Measurements from ENCODE around the gene ABCB9. TPM values are rescaled to one million over a fixed set of nuclear protein-coding genes. Genes with fewer than 3 reads are reported as not detected.

ABCB9 gene
- total RNA-seq, 1 experiment from 2014 or later: 20.9 TPM

DNA sequence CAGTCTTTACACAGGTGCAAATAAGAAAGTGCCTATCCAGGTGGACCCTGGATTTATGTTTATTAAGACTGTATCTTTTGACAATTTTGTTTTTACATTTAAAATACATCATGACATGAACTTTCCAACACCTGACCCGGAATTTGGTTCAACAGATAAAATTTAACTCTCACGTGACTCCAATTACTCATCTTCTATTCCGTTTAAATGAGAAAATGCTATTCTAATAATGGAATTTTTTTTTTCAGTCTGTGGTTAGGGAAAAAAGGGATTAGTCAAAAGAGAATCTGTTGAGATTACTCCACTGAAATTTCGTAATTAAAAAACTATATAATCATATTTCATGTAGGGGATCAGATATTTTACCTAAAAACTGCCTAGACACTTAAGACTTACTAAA lies 81.4 kb downstream of the ABCB9 start:
- ATAC-seq: no peak
- Histone ChIP-seq H2AFZ (ENCODE audit: low read length) (no peak overlapping the region), H3K4me1 (ENCODE audit: insufficient read depth, low read length) (peaks cover 58% of the 10 kb centered on the region), H3K9ac (ENCODE audit: low read length) (no peak overlapping the region), H3K27me3 (ENCODE audit: low read length) (no peaks in the 10 kb centered on the region), H3K9me2 (replicated peaks; ENCODE audit: low read length) (no peaks in the 10 kb centered on the region), H3K27ac (ENCODE audit: low read length) (0 out of 2 replicates have a peak overlapping the region, but pooled peaks have one; percentile 1), H3K4me2 (ENCODE audit: low read length) (peak overlapping the region; percentile 19), H3F3A (ENCODE audit: low read length, unreplicated experiment) (peaks cover 11% of the 10 kb centered on the region), H3K4me3 (ENCODE audit: low read length) (no peak overlapping the region), H4K20me1 (ENCODE audit: low read length) (peaks cover 53% of the 10 kb centered on the region), H3K36me3 (ENCODE audit: low read depth, low read length) (peaks cover 12% of the 10 kb centered on the region; the same call in 1 of the 2 replicates), H3K79me2 (ENCODE audit: low read length) (peaks cover 99% of the 10 kb centered on the region), H3K9me3 (ENCODE audit: low read length) (no peaks in the 10 kb centered on the region)
- POLR2A ChIA-PET (ENCODE audit: unreplicated experiment): interaction anchor here (0.9 kb wide), 1 partner anchor 63 kb away, joined by 7 read pairs; no protein-coding TSS in a partner anchor
- TF ChIP-seq CTCF (conservative IDR thresholded peaks at IDR 0.05; ENCODE audit: low read depth, low read length): no peak
- CTCF ChIA-PET: no interaction called here
- BruUV-seq (replicated peaks): no TSS peak
- no peak for DNase-seq
- intact Hi-C loops (cut with micrococcal nuclease): no loop called here

- intact Hi-C loops (cut with micrococcal nuclease): no loop called here
- H3K4me3 ChIP-seq (ENCODE audit: low read length): no peak overlapping the region
- H3K9me2 ChIP-seq (replicated peaks; ENCODE audit: low read length): no peaks in the 10 kb centered on the region
- ATAC-seq (no peak), DNase-seq (no peak)
- no peak overlapping the region for H3K9ac ChIP-seq (ENCODE audit: low read length)
- BruUV-seq (replicated peaks): no TSS peak
- H4K20me1 ChIP-seq (ENCODE audit: low read length): peaks cover 59% of the 10 kb centered on the region
- H3K36me3 ChIP-seq (ENCODE audit: low read depth, low read length): peaks cover 17% of the 10 kb centered on the region; the same call in 1 of the 2 replicates
- H3K27ac ChIP-seq (ENCODE audit: low read length): 0 out of 2 replicates have a peak overlapping the region, but pooled peaks have one; percentile 1
- peaks cover 52% of the 10 kb centered on the region for H3K4me1 ChIP-seq (ENCODE audit: insufficient read depth, low read length)
- no peaks in the 10 kb centered on the region for H3K9me3 ChIP-seq (ENCODE audit: low read length)
- H3K27me3 ChIP-seq (ENCODE audit: low read length): no peaks in the 10 kb centered on the region
- H3F3A ChIP-seq (ENCODE audit: low read length, unreplicated experiment): peaks cover 9% of the 10 kb centered on the region
- no peak overlapping the region for H2AFZ ChIP-seq (ENCODE audit: low read length)
- H3K4me2 ChIP-seq (ENCODE audit: low read length): peak overlapping the region; percentile 19
- H3K79me2 ChIP-seq (ENCODE audit: low read length): peaks cover 99% of the 10 kb centered on the region
- POLR2A ChIA-PET (ENCODE audit: unreplicated experiment): interaction anchor here (0.9 kb wide), 1 partner anchor 63 kb away, joined by 7 read pairs; no protein-coding TSS in a partner anchor
- TF ChIP-seq EZH2 (IDR thresholded peaks at IDR 0.05; ENCODE audit: low read length, unreplicated experiment) (no peak), CTCF (conservative IDR thresholded peaks at IDR 0.05; ENCODE audit: low read depth, low read length) (no peak), EZH2phosphoT487 (IDR thresholded peaks at IDR 0.05; ENCODE audit: borderline replicate concordance, low read length) (no peak)
- CTCF ChIA-PET: no interaction called here
These were observed 82.0 kb downstream of the ABCB9 start for GRCh38 chr12:122884091-122884826.
